IMR-90 (cell line): ENCODE measurements around the gene FMO2. TPM values are rescaled to one million over a fixed set of nuclear protein-coding genes. Genes with fewer than 3 reads are reported as not detected.

Source experiments
- ATAC-seq: fragments of 200-7000 bp; cut with Tn5 transposase; 2 replicates; pipeline ENCODE4 v1.9.1; 2020; ENCODE audit warnings: low read depth, mild to moderate bottlenecking, moderate library complexity
- BruUV-seq: library from RNA; stranded (reverse); fragments of 400-500 nt; replicated peaks from 2 replicates; lab custom pipeline; 2021; lab: Mats Ljungman, UMichigan
- CTCF ChIA-PET: fragments of 300-600 bp; formaldehyde crosslinking; extraction: SDS; loops from one replicate; lab custom pipeline; 2021; ENCODE audit warnings: antibody characterized with exemption; lab: Yijun Ruan, JAX
- POLR2A ChIA-PET: fragments of 300-600 bp; sonication (Branson Sonifier 250); formaldehyde crosslinking; loops from one replicate; lab custom pipeline; 2022; ENCODE audit warnings: antibody characterized with exemption; ENCODE audit not compliant: unreplicated experiment; lab: Charles Lee
- DNase-seq: peaks from one replicate; pipeline ENCODE4 v3.0.0; 2013
- H2AFZ ChIP-seq: replicated peaks from 2 replicates; pipeline ENCODE3; 2013; ENCODE audit warnings: low read length, mild to moderate bottlenecking; ENCODE audit not compliant: poor library complexity
- H2AK5ac ChIP-seq: 2 replicates; pipeline ENCODE4 v1.6.1; 2013; ENCODE audit warnings: low read depth, low read length, inconsistent platforms
- H2AK9ac ChIP-seq: replicated peaks from 2 replicates; pipeline ENCODE3; 2013; ENCODE audit warnings: mild to moderate bottlenecking, low read depth, low read length, moderate library complexity; ENCODE audit not compliant: poor library complexity
- H2BK120ac ChIP-seq: 2 replicates; pipeline ENCODE4 v1.6.1; 2013; ENCODE audit warnings: low read depth, low read length, inconsistent platforms
- H2BK15ac ChIP-seq: 3 replicates; pipeline ENCODE4 v1.6.1; 2013; ENCODE audit warnings: low read depth, low read length, inconsistent platforms
- H2BK20ac ChIP-seq: 2 replicates; pipeline ENCODE4 v1.6.1; 2013; ENCODE audit warnings: low read depth, mild to moderate bottlenecking, inconsistent platforms, low read length, moderate library complexity
- H2BK5ac ChIP-seq: 2 replicates; pipeline ENCODE4 v1.6.1; 2013; ENCODE audit warnings: mild to moderate bottlenecking, low read depth, low read length, inconsistent platforms; ENCODE audit not compliant: poor library complexity, severe bottlenecking
- H3K14ac ChIP-seq: replicated peaks from 2 replicates; pipeline ENCODE4 v1.6.1; 2013; ENCODE audit warnings: low read depth, low read length, inconsistent platforms
- H3K18ac ChIP-seq: 2 replicates; pipeline ENCODE4 v1.6.1; 2013; ENCODE audit warnings: low read depth, low read length, control low read depth
- H3K23ac ChIP-seq: 2 replicates; pipeline ENCODE4 v1.6.1; 2013; ENCODE audit warnings: low read depth, low read length, inconsistent platforms
- H3K27ac ChIP-seq: 2 replicates; pipeline ENCODE4 v1.5.1; 2013; ENCODE audit warnings: mild to moderate bottlenecking, control low read depth, low read length; ENCODE audit not compliant: insufficient read depth
- H3K27me3 ChIP-seq: 2 replicates; pipeline ENCODE4 v1.6.1; 2013; ENCODE audit warnings: low read length; ENCODE audit not compliant: control insufficient read depth, insufficient read depth
- H3K36me3 ChIP-seq: 2 replicates; pipeline ENCODE4 v1.6.1; 2013; ENCODE audit warnings: low read length, mixed read lengths; ENCODE audit not compliant: control insufficient read depth, insufficient read depth
- H3K4ac ChIP-seq: 2 replicates; pipeline ENCODE4 v1.6.1; 2013; ENCODE audit warnings: low read depth, low read length, inconsistent platforms
- H3K4me1 ChIP-seq: 2 replicates; pipeline ENCODE4 v1.6.1; 2013; ENCODE audit warnings: low read length, mixed read lengths; ENCODE audit not compliant: control insufficient read depth, insufficient read depth
- H3K4me2 ChIP-seq: 2 replicates; pipeline ENCODE4 v1.6.1; 2013; ENCODE audit warnings: low read depth, mild to moderate bottlenecking, control low read depth, low read length, moderate library complexity
- H3K4me3 ChIP-seq: 2 replicates; pipeline ENCODE4 v1.5.1; 2013; ENCODE audit warnings: low read depth, mild to moderate bottlenecking, control low read depth, low read length, moderate library complexity; ENCODE audit not compliant: insufficient read depth
- H3K56ac ChIP-seq: 2 replicates; pipeline ENCODE4 v1.6.1; 2013; ENCODE audit warnings: low read length, inconsistent platforms; ENCODE audit not compliant: insufficient read depth; ENCODE audit errors: extremely low read depth
- H3K79me1 ChIP-seq, 2 experiments: 2 replicates each; pipeline ENCODE4 v1.6.1; 2013; ENCODE audit warnings: low read length in 2 of 2, inconsistent platforms in 1 of 2, low read depth in 1 of 2
- H3K9ac ChIP-seq: 2 replicates; pipeline ENCODE4 v1.6.1; 2013; ENCODE audit warnings: low read depth, low read length, control low read depth
- H3K9me1 ChIP-seq: 2 replicates; pipeline ENCODE4 v1.6.1; 2013; ENCODE audit warnings: low read length, inconsistent platforms; ENCODE audit not compliant: insufficient read depth
- H3K9me3 ChIP-seq: 2 replicates; pipeline ENCODE4 v1.6.1; 2013; ENCODE audit warnings: low read length; ENCODE audit not compliant: control insufficient read depth, insufficient read depth
- H4K20me1 ChIP-seq: 2 replicates; pipeline ENCODE4 v1.6.1; 2013; ENCODE audit warnings: low read length, inconsistent platforms; ENCODE audit not compliant: insufficient read depth
- H4K5ac ChIP-seq: 2 replicates; pipeline ENCODE4 v1.6.1; 2013; ENCODE audit warnings: mild to moderate bottlenecking, low read depth, low read length, control low read depth
- H4K8ac ChIP-seq, 2 experiments: 2 replicates each; pipeline ENCODE4 v1.6.1; 2013; ENCODE audit warnings: low read depth in 2 of 2, low read length in 2 of 2, control low read depth in 1 of 2, inconsistent platforms in 1 of 2
- H4K91ac ChIP-seq: 2 replicates; pipeline ENCODE4 v1.6.1; 2013; ENCODE audit warnings: low read depth, low read length, inconsistent platforms; ENCODE audit not compliant: insufficient read depth
- BHLHE40 ChIP-seq: fragments of 150-350 bp; IDR thresholded peaks from 2 replicates; pipeline ENCODE4 v1.6.1; 2016; ENCODE audit warnings: mild to moderate bottlenecking, low read depth, low read length
- CEBPB ChIP-seq: IDR thresholded peaks from 2 replicates; pipeline ENCODE4 v1.6.1; 2012; ENCODE audit warnings: low read depth, low read length, improper control_type of control experiment
- CHD1 ChIP-seq: IDR thresholded peaks from 2 replicates; pipeline ENCODE4 v1.6.1; 2012; ENCODE audit warnings: low read depth, low read length, improper control_type of control experiment
- FOS ChIP-seq: fragments of 150-350 bp; IDR thresholded peaks from 2 replicates; pipeline ENCODE4 v1.6.1; 2016; ENCODE audit warnings: low read depth, low read length
- MAFK ChIP-seq: IDR thresholded peaks from 2 replicates; pipeline ENCODE4 v1.6.1; 2012; ENCODE audit warnings: low read depth, low read length, improper control_type of control experiment
- MAZ ChIP-seq: IDR thresholded peaks from 2 replicates; pipeline ENCODE4 v1.6.1; 2012; ENCODE audit warnings: low read depth, mild to moderate bottlenecking, low read length, improper control_type of control experiment, moderate library complexity, borderline replicate concordance
- MXI1 ChIP-seq: IDR thresholded peaks from 2 replicates; pipeline ENCODE4 v1.6.1; 2012; ENCODE audit warnings: low read depth, mild to moderate bottlenecking, low read length, moderate library complexity, borderline replicate concordance
- NFE2L2 ChIP-seq: fragments of 150-350 bp; IDR thresholded peaks from 2 replicates; pipeline ENCODE4 v1.6.1; 2016; ENCODE audit warnings: low read depth, mild to moderate bottlenecking, low read length
- POLR2A ChIP-seq: IDR thresholded peaks from 2 replicates; pipeline ENCODE4 v1.6.1; 2012; ENCODE audit warnings: mild to moderate bottlenecking, low read depth, low read length
- RAD21 ChIP-seq: IDR thresholded peaks from 2 replicates; pipeline ENCODE4 v1.6.1; 2012; ENCODE audit warnings: low read length, improper control_type of control experiment
- RCOR1 ChIP-seq: IDR thresholded peaks from 2 replicates; pipeline ENCODE4 v1.6.1; 2012; ENCODE audit warnings: mild to moderate bottlenecking, low read length, improper control_type of control experiment; ENCODE audit not compliant: insufficient replicate concordance
- RFX5 ChIP-seq: IDR thresholded peaks from 2 replicates; pipeline ENCODE4 v1.8.0; 2012; ENCODE audit warnings: low read depth, mild to moderate bottlenecking, low read length, moderate library complexity
- SMC3 ChIP-seq: fragments of 150-350 bp; IDR thresholded peaks from 2 replicates; pipeline ENCODE4 v1.6.1; 2016; ENCODE audit warnings: low read depth, mild to moderate bottlenecking, antibody characterized with exemption, low read length, moderate library complexity
- WGBS, 2 experiments: methylation state at CpG; one replicate each; pipeline versions ENCODE4 v1.1.5 to v1.1.7; 2013; ENCODE audit warnings: missing lambda C conversion rate in 2 of 2; ENCODE audit not compliant: insufficient read length in 1 of 2; ENCODE audit errors: extremely low coverage in 2 of 2; 5-methylcytosine and 5-hydroxymethylcytosine counted together
- dilution Hi-C: fragments of 300-500 bp; cut with HindIII; formaldehyde crosslinking; loops from one replicate; pipeline ENCODE4 v1.14.3; 2018; ENCODE audit warnings: low sequenced_read_pairs; ENCODE audit not compliant: unreplicated experiment
- in situ Hi-C: fragments of 300-500 bp; cut with MboI; formaldehyde crosslinking; loops from 3 replicates; pipeline ENCODE4 v1.14.3; 2019; ENCODE audit warnings: low sequenced_read_pairs, inconsistent platforms, mixed read lengths
- intact Hi-C: fragments of 100-400 bp; cut with micrococcal nuclease; formaldehyde crosslinking; loops from 2 replicates; pipeline ENCODE4 v1.10.0; 2022
- polyA plus RNA-seq, 3 experiments: library from polyadenylated mRNA; depleted of rRNA; stranded (reverse); fragments of >200 nt; gene quantifications; 2 replicates each; pipeline ENCODE4 v1.2.3, GENCODE V29; 2012; ENCODE audit warnings: low replicate concordance in 1 of 3
- total RNA-seq: library from RNA; depleted of rRNA; stranded (reverse); fragments of >200 nt; gene quantifications from 2 replicates; pipeline ENCODE4 v1.2.3, GENCODE V29; 2012
- TF ChIP-seq, protein P1 (sequence below): conservative IDR thresholded peaks from 2 replicates; pipeline ENCODE4 v1.5.1; 2012; ENCODE audit warnings: mild to moderate bottlenecking, low read depth, low read length, improper control_type of control experiment
- TF ChIP-seq, protein P2 (sequence below): fragments of 150-350 bp; IDR thresholded peaks from 2 replicates; pipeline ENCODE4 v1.6.1; 2016; ENCODE audit warnings: low read depth, mild to moderate bottlenecking, low read length, moderate library complexity, borderline replicate concordance
- TF ChIP-seq, protein P3 (sequence below): fragments of 150-350 bp; IDR thresholded peaks from 2 replicates; pipeline ENCODE4 v1.6.1; 2017; ENCODE audit warnings: mild to moderate bottlenecking, antibody characterized with exemption, low read length, low read depth

Gene FMO2
- total and polyA plus RNA-seq, 2 of the 4 experiments (the other 2 are of a cell fraction) = under 0.01 to 0.05 TPM

DNA sequence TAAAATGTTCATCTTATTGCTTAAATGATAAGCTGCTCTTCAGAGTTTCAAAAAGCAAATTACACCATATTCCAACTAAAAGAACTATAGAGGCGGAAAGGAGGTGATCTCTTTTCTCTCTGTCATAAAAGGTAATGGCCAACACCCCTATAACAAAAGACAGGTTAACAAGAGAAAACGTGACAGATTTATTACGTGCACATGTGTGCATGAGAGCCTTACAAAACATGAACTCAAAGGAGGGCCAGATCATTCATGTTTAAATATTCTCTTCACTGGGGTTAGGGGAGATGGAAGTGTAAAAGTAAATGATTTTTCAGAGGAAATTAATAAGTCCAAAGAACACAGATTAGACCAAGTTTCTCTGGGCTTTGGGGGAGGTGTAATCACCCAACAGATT, 26.5 kb upstream of the FMO2 start:
- H2AFZ ChIP-seq = no peak overlapping the region
- in situ Hi-C loops = no loop called here
- no peak overlapping the region for H3K56ac ChIP-seq
- H3K9me3 ChIP-seq = no peaks in the 10 kb centered on the region; the same call in 1 of the 2 replicates
- no peak overlapping the region for H3K14ac ChIP-seq
- no peak overlapping the region for H2BK15ac ChIP-seq
- no peak overlapping the region for H4K91ac ChIP-seq
- no CpG with 5 or more reads among the region's 3 CpGs for WGBS, 2 experiments
- ATAC-seq (no peak), DNase-seq (no peak)
- no peaks in the 10 kb centered on the region for H4K20me1 ChIP-seq
- no peaks in the 10 kb centered on the region for H3K27me3 ChIP-seq
- H3K4me1 ChIP-seq = peaks cover 8% of the 10 kb centered on the region; the same call in 1 of the 2 replicates
- H2BK120ac ChIP-seq = no peak overlapping the region
- H4K5ac ChIP-seq = no peak overlapping the region; the same call in 1 of the 2 replicates
- H3K79me1 ChIP-seq = no peaks in the 10 kb centered on the region
- ChIA-PET CTCF (interaction anchor here (0.9 kb wide), 1 partner anchor 15 kb away, joined by 4 read pairs; no protein-coding TSS in a partner anchor), POLR2A (no interaction called here)
- no peak overlapping the region for H2BK5ac ChIP-seq
- H3K23ac ChIP-seq = no peak overlapping the region
- H4K8ac ChIP-seq = no peak overlapping the region
- no peak overlapping the region for H2AK9ac ChIP-seq
- intact Hi-C loops = no loop called here
- H3K9ac ChIP-seq = no peak overlapping the region
- no peak overlapping the region for H3K4me2 ChIP-seq
- H2BK20ac ChIP-seq = no peak overlapping the region
- dilution Hi-C loops = no loop called here
- no peak overlapping the region for H3K27ac ChIP-seq
- H3K4me3 ChIP-seq = no peak overlapping the region
- no TSS peak for BruUV-seq
- H2AK5ac ChIP-seq = no peak overlapping the region
- no peaks in the 10 kb centered on the region for H3K9me1 ChIP-seq
- H3K36me3 ChIP-seq = no peaks in the 10 kb centered on the region
- H3K4ac ChIP-seq = no peak overlapping the region
- TF ChIP-seq RCOR1 (no peak), FOS (no peak), BHLHE40 (no peak), RAD21 (no peak), MAZ (no peak), CHD1 (no peak), SMC3 (no peak), RFX5 (no peak), POLR2A (no peak), CEBPB (no peak), MXI1 (no peak), MAFK (no peak), NFE2L2 (no peak)
- TF ChIP-seq, protein P1, sequence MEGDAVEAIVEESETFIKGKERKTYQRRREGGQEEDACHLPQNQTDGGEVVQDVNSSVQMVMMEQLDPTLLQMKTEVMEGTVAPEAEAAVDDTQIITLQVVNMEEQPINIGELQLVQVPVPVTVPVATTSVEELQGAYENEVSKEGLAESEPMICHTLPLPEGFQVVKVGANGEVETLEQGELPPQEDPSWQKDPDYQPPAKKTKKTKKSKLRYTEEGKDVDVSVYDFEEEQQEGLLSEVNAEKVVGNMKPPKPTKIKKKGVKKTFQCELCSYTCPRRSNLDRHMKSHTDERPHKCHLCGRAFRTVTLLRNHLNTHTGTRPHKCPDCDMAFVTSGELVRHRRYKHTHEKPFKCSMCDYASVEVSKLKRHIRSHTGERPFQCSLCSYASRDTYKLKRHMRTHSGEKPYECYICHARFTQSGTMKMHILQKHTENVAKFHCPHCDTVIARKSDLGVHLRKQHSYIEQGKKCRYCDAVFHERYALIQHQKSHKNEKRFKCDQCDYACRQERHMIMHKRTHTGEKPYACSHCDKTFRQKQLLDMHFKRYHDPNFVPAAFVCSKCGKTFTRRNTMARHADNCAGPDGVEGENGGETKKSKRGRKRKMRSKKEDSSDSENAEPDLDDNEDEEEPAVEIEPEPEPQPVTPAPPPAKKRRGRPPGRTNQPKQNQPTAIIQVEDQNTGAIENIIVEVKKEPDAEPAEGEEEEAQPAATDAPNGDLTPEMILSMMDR = no peak
- TF ChIP-seq, protein P2, sequence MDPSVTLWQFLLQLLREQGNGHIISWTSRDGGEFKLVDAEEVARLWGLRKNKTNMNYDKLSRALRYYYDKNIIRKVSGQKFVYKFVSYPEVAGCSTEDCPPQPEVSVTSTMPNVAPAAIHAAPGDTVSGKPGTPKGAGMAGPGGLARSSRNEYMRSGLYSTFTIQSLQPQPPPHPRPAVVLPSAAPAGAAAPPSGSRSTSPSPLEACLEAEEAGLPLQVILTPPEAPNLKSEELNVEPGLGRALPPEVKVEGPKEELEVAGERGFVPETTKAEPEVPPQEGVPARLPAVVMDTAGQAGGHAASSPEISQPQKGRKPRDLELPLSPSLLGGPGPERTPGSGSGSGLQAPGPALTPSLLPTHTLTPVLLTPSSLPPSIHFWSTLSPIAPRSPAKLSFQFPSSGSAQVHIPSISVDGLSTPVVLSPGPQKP = no peak
- TF ChIP-seq, protein P3, sequence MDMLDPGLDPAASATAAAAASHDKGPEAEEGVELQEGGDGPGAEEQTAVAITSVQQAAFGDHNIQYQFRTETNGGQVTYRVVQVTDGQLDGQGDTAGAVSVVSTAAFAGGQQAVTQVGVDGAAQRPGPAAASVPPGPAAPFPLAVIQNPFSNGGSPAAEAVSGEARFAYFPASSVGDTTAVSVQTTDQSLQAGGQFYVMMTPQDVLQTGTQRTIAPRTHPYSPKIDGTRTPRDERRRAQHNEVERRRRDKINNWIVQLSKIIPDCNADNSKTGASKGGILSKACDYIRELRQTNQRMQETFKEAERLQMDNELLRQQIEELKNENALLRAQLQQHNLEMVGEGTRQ = no peak
- H3K18ac ChIP-seq = no peak overlapping the region
